A549 (cell line): Measurements from ENCODE around the gene BRPF1. TPM values are rescaled to one million over a fixed set of nuclear protein-coding genes. Genes with fewer than 3 reads are reported as not detected.

Experiments
- ATAC-seq, 2 experiments: fragments of 200-7000 bp in 1 of 2; fragments of >200 bp in 1 of 2; cut with Nextera tagmentation in 1 of 2; cut with Tn5 transposase in 1 of 2; 3 replicates each; pipeline versions ENCODE4 v1.8.0 to v1.9.1; 2018 to 2020; ENCODE audit warnings: mild to moderate bottlenecking in 1 of 2, moderate library complexity in 1 of 2
- CTCF ChIA-PET: fragments of 300-600 bp; sonication (Branson Sonifier 250); formaldehyde crosslinking; extraction: SDS; loops from one replicate; lab custom pipeline; 2021; ENCODE audit warnings: antibody characterized with exemption, inconsistent platforms; lab: Yijun Ruan, JAX
- POLR2A ChIA-PET: fragments of 350-600 bp; formaldehyde crosslinking; extraction: SDS; loops from one replicate; lab custom pipeline; 2021; ENCODE audit warnings: antibody characterized with exemption, inconsistent platforms; lab: Yijun Ruan, JAX
- DNase-seq, 2 experiments: peaks; one replicate each; pipeline versions ENCODE4 v3.0.0 to v3.0.0-alpha.2; 2011 to 2016; ENCODE audit warnings: low read depth in 1 of 2, low spot score in 1 of 2
- FAIRE-seq: peaks from 2 replicates; lab custom pipeline; 2011; peaks lifted over from hg19 to GRCh38; lab: Jason Lieb, UNC
- H3K27ac ChIP-seq, 2 experiments: fragments of >200 bp; sonication (Bioruptor Twin); formaldehyde crosslinking; 3 replicates each; pipeline ENCODE4 v1.5.1; 2016 to 2017
- H3K4me1 ChIP-seq: fragments of >200 bp; sonication (Bioruptor Twin); formaldehyde crosslinking; 3 replicates; pipeline ENCODE4 v1.6.1; 2016
- H3K4me2 ChIP-seq: fragments of >200 bp; sonication (Bioruptor Twin); formaldehyde crosslinking; 3 replicates; pipeline ENCODE4 v1.6.1; 2016
- H3K4me3 ChIP-seq: fragments of >200 bp; sonication (Bioruptor Twin); formaldehyde crosslinking; 3 replicates; pipeline ENCODE4 v1.5.1; 2016
- H3K9me3 ChIP-seq: fragments of >200 bp; sonication (Bioruptor Twin); formaldehyde crosslinking; 3 replicates; pipeline ENCODE4 v1.6.1; 2016
- ATOH8 ChIP-seq: fragments of 250-450 bp; sonication (Bioruptor Pico); IDR thresholded peaks from 2 replicates; pipeline ENCODE4 v1.5.0; 2020; ENCODE audit warnings: low read depth, mild to moderate bottlenecking, moderate library complexity
- BCL3 ChIP-seq: fragments of >200 bp; sonication (Bioruptor Twin); formaldehyde crosslinking; IDR thresholded peaks from 3 replicates; pipeline ENCODE4 v1.6.1; 2016
- CBX8 ChIP-seq: fragments of 200-600 bp; sonication (generic); IDR thresholded peaks from 2 replicates; pipeline ENCODE4 v1.6.1; 2016
- CHD2 ChIP-seq: fragments of 150-350 bp; IDR thresholded peaks from 2 replicates; pipeline ENCODE4 v1.6.1; 2014; ENCODE audit warnings: low read length; ENCODE audit not compliant: partially characterized antibody
- EHF ChIP-seq: fragments of 250-450 bp; sonication (Bioruptor Pico); IDR thresholded peaks from 2 replicates; pipeline ENCODE4 v1.5.0; 2020; ENCODE audit warnings: mild to moderate bottlenecking
- EHMT2 ChIP-seq: fragments of 200-600 bp; sonication (generic); IDR thresholded peaks from 2 replicates; pipeline ENCODE4 v1.6.1; 2016; ENCODE audit warnings: antibody characterized with exemption, low read depth, mild to moderate bottlenecking, moderate library complexity
- ELK1 ChIP-seq: fragments of 150-350 bp; IDR thresholded peaks from 2 replicates; pipeline ENCODE4 v1.6.1; 2014; ENCODE audit warnings: low read depth, mild to moderate bottlenecking, low read length
- ESRRA ChIP-seq: fragments of 150-350 bp; IDR thresholded peaks from 2 replicates; pipeline ENCODE4 v1.6.1; 2014; ENCODE audit warnings: mild to moderate bottlenecking, low read length, borderline replicate concordance
- FOSL2 ChIP-seq, 2 experiments: fragments of 450-650 bp in 1 of 2; fragments of >200 bp in 1 of 2; sonication (Bioruptor Twin) in 1 of 2; formaldehyde crosslinking; IDR thresholded peaks; 2 replicates each; pipeline versions ENCODE4 v1.5.0 to v1.6.1; 2016 to 2020; ENCODE audit warnings: mild to moderate bottlenecking in 1 of 2, moderate library complexity in 1 of 2
- HEYL ChIP-seq: fragments of 250-450 bp; sonication (Bioruptor Pico); IDR thresholded peaks from 2 replicates; pipeline ENCODE4 v1.8.0; 2021; ENCODE audit warnings: mild to moderate bottlenecking, moderate library complexity
- HOXB5 ChIP-seq: fragments of 250-450 bp; sonication (Bioruptor Pico); IDR thresholded peaks from 2 replicates; pipeline ENCODE4 v1.5.0; 2020; ENCODE audit warnings: mild to moderate bottlenecking, moderate library complexity
- JUN ChIP-seq, 2 experiments: fragments of >200 bp; sonication (Bioruptor Twin); formaldehyde crosslinking; IDR thresholded peaks; 2 replicates in 1 of 2; 3 replicates in 1 of 2; pipeline ENCODE4 v1.6.1; 2016 to 2017
- KDM1A ChIP-seq: fragments of 200-600 bp; sonication (generic); IDR thresholded peaks from 2 replicates; pipeline ENCODE4 v1.6.1; 2016; ENCODE audit warnings: low read depth, mild to moderate bottlenecking
- KDM5A ChIP-seq: fragments of 200-600 bp; sonication (generic); IDR thresholded peaks from 2 replicates; pipeline ENCODE4 v1.6.1; 2016; ENCODE audit warnings: antibody characterized with exemption, mild to moderate bottlenecking
- NFE2L2 ChIP-seq: fragments of 150-350 bp; conservative IDR thresholded peaks from 2 replicates; pipeline ENCODE4 v1.6.1; 2014; ENCODE audit warnings: low read length
- RAD21 ChIP-seq, 2 experiments: fragments of >200 bp in 1 of 2; sonication (Bioruptor Twin) in 1 of 2; formaldehyde crosslinking in 1 of 2; IDR thresholded peaks in 1 of 2; conservative IDR thresholded peaks in 1 of 2; 2 replicates in 1 of 2; 3 replicates in 1 of 2; pipeline ENCODE4 v1.6.1; 2012 to 2018; ENCODE audit warnings: inconsistent platforms in 1 of 2
- RCOR1 ChIP-seq: fragments of 150-350 bp; IDR thresholded peaks from 2 replicates; pipeline ENCODE4 v1.6.1; 2014; ENCODE audit warnings: antibody characterized with exemption, low read length, low read depth
- RNF2 ChIP-seq: fragments of 200-600 bp; sonication (generic); IDR thresholded peaks from 2 replicates; pipeline ENCODE4 v1.6.1; 2016; ENCODE audit warnings: low read depth, mild to moderate bottlenecking, antibody characterized with exemption, moderate library complexity, borderline replicate concordance
- SREBF2 ChIP-seq: fragments of 450-650 bp; IDR thresholded peaks from 2 replicates; pipeline ENCODE4 v1.6.1; 2014; ENCODE audit warnings: mild to moderate bottlenecking, moderate library complexity
- TFCP2L1 ChIP-seq: fragments of 250-450 bp; sonication (Bioruptor Pico); IDR thresholded peaks from 2 replicates; pipeline ENCODE4 v1.5.0; 2021; ENCODE audit warnings: mild to moderate bottlenecking
- ZFP36 ChIP-seq: fragments of 450-650 bp; IDR thresholded peaks from 2 replicates; pipeline ENCODE4 v1.6.1; 2014; ENCODE audit warnings: borderline replicate concordance; ENCODE audit not compliant: partially characterized antibody
- ZNF302 ChIP-seq: fragments of 250-450 bp; sonication (Bioruptor Pico); IDR thresholded peaks from 2 replicates; pipeline ENCODE4 v1.9.0; 2021; ENCODE audit warnings: inconsistent platforms, mild to moderate bottlenecking, moderate library complexity
- WGBS: methylation state at CpG from one replicate; pipeline ENCODE4 v1.1.6; 2017; ENCODE audit errors: missing lambda C conversion rate; 5-methylcytosine and 5-hydroxymethylcytosine counted together
- polyA plus RNA-seq, 4 experiments: library from polyadenylated mRNA; depleted of rRNA in 3 of 4; stranded (reverse); fragments of >200 nt; fragmentation: RNase III in 1 of 4; extraction: RNeasy Plus Mini Kit Qiagen cat#74134 plus additional on column Dnase treatment in 1 of 4; gene quantifications; 2 replicates in 3 of 4; 3 replicates in 1 of 4; pipeline ENCODE4 v1.2.3, GENCODE V29; 2011 to 2017
- TF ChIP-seq, protein P1 (sequence below): IDR thresholded peaks from 2 replicates; pipeline ENCODE4 v1.6.1; 2012

Gene BRPF1
- polyA plus RNA-seq, 2 of the 4 experiments (the other 2 are of a cell fraction) = 8.6 to 12.4 TPM

GRCh38 chr3:9716801-9717555 lies 14.6 kb upstream of the BRPF1 start:
- Histone ChIP-seq H3K4me1 (peaks cover 16% of the 10 kb centered on the region), H3K4me2 (no peak overlapping the region), H3K9me3 (no peaks in the 10 kb centered on the region), H3K4me3 (no peak overlapping the region), H3K27ac (no peak overlapping the region)
- ChIA-PET POLR2A (interaction anchor here (0.6 to 1.1 kb wide), 2 partner anchors 11 to 76 kb away, joined by 3 read pairs; partner anchors contain the start of gene ARPC4), CTCF (interaction anchor here (2.3 to 5.0 kb wide), 3 partner anchors 11 to 52 kb away, joined by 15 to 99 read pairs (median 20); partner anchors contain the start of gene CAMK1)
- 49% methylated on average over 5 of the region's 5 CpGs for WGBS
- TF ChIP-seq EHMT2 (peak; percentile 36; the same call in 1 of the 2 replicates), ATOH8 (no peak)
- no peak for DNase-seq
- no peak for FAIRE-seq
- ATAC-seq = no peak

- no peak overlapping the region for H3K27ac ChIP-seq
- H3K9me3 ChIP-seq = no peaks in the 10 kb centered on the region
- no peak overlapping the region for H3K4me2 ChIP-seq
- CTCF ChIA-PET = interaction anchor here (0.9 to 5.0 kb wide), 3 partner anchors 9 to 214 kb away, joined by 3 to 99 read pairs (median 3); no protein-coding TSS in a partner anchor
- DNase-seq (no peak), FAIRE-seq (no peak), ATAC-seq (no peak)
- POLR2A ChIA-PET = no interaction called here
- H3K4me3 ChIP-seq = no peak overlapping the region
- 51% methylated on average over 1 of the region's 1 CpG for WGBS
- H3K4me1 ChIP-seq = peaks cover 16% of the 10 kb centered on the region
- TF ChIP-seq KDM1A = no peak
- no peak for TF ChIP-seq RAD21 (conservative IDR thresholded peaks at IDR 0.05 in 1 of 2, IDR thresholded peaks at IDR 0.05 in 1 of 2)
- no peak for TF ChIP-seq CHD2
- TF ChIP-seq SREBF2 = no peak
- TF ChIP-seq BCL3 = no peak
- TF ChIP-seq CBX8 = no peak
Measured at GRCh38 chr3:9717563-9717962, 14.0 kb upstream of the BRPF1 start.

- POLR2A ChIA-PET = no interaction called here
Measured at GRCh38 chr3:9718118-9718517, 13.4 kb upstream of the BRPF1 start.

More at GRCh38 chr3:9718118-9718517, 13.4 kb upstream of the BRPF1 start:
- FAIRE-seq = no peak
- WGBS = 24% methylated on average over 4 of the region's 4 CpGs
- CTCF ChIA-PET = interaction anchor here (0.6 to 5.0 kb wide), 6 partner anchors 10 to 242 kb away, joined by 3 to 99 read pairs (median 3); no protein-coding TSS in a partner anchor
- Histone ChIP-seq H3K4me1 (peaks cover 16% of the 10 kb centered on the region), H3K4me2 (no peak overlapping the region), H3K4me3 (no peak overlapping the region), H3K27ac (no peak overlapping the region), H3K9me3 (no peaks in the 10 kb centered on the region)
- DNase-seq = no peak
- no peak for ATAC-seq
- TF ChIP-seq, protein P1, sequence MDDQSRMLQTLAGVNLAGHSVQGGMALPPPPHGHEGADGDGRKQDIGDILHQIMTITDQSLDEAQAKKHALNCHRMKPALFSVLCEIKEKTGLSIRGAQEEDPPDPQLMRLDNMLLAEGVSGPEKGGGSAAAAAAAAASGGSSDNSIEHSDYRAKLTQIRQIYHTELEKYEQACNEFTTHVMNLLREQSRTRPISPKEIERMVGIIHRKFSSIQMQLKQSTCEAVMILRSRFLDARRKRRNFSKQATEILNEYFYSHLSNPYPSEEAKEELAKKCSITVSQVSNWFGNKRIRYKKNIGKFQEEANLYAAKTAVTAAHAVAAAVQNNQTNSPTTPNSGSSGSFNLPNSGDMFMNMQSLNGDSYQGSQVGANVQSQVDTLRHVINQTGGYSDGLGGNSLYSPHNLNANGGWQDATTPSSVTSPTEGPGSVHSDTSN = no peak
- TF ChIP-seq KDM5A (no peak), CHD2 (no peak), ZNF302 (CRISPR knock-in tag) (no peak), JUN (IDR thresholded peaks at IDR 0.05) (no peak), HOXB5 (CRISPR knock-in tag) (no peak), NFE2L2 (no peak), ELK1 (no peak), HEYL (CRISPR knock-in tag) (no peak), ESRRA (no peak), ZFP36 (no peak), EHF (CRISPR knock-in tag) (no peak), TFCP2L1 (CRISPR knock-in tag) (no peak), CBX8 (no peak), FOSL2 (IDR thresholded peaks at IDR 0.05) (no peak), FOSL2 (CRISPR knock-in tag; IDR thresholded peaks at IDR 0.05) (no peak), RCOR1 (no peak), RNF2 (no peak)
